Fibroblast of lung (primary cell): ENCODE results near the gene AS3MT. TPM values are rescaled to one million over a fixed set of nuclear protein-coding genes. Genes with fewer than 3 reads are reported as not detected.

Experiments used
- DNase-seq, 2 donors: peaks; one replicate each; pipeline versions ENCODE4 v3.0.0 to v3.0.0-alpha.2; 2010; ENCODE audit warnings: low read depth in 2 of 2
- H2AFZ ChIP-seq: 2 replicates; pipeline ENCODE4 v1.5.1; 2012; ENCODE audit warnings: low read length, control low read depth, inconsistent platforms
- H3K27ac ChIP-seq: 2 replicates; pipeline ENCODE4 v1.5.1; 2011; ENCODE audit warnings: low read length, control low read depth; ENCODE audit not compliant: insufficient read depth
- H3K27me3 ChIP-seq: 2 replicates; pipeline ENCODE4 v1.5.1; 2011; ENCODE audit warnings: mild to moderate bottlenecking, low read length; ENCODE audit not compliant: control insufficient read depth, insufficient read depth
- H3K36me3 ChIP-seq: 2 replicates; pipeline ENCODE4 v1.5.1; 2011; ENCODE audit warnings: low read length; ENCODE audit not compliant: control insufficient read depth, insufficient read depth
- H3K4me1 ChIP-seq: 2 replicates; pipeline ENCODE4 v1.5.1; 2011; ENCODE audit warnings: low read length; ENCODE audit not compliant: control insufficient read depth, insufficient read depth; ENCODE audit errors: extremely low read depth
- H3K4me2 ChIP-seq: 2 replicates; pipeline ENCODE4 v1.5.1; 2011; ENCODE audit warnings: low read length, control low read depth; ENCODE audit not compliant: insufficient read depth; ENCODE audit errors: extremely low read depth
- H3K4me3 ChIP-seq, 4 experiments: fragments of 200-600 bp in 1 of 4; sonication (generic) in 1 of 4; replicated peaks in 1 of 4; 2 replicates each; pipeline ENCODE4 v1.5.1; 2011 to 2016; ENCODE audit warnings: low read length in 4 of 4, low read depth in 3 of 4, mild to moderate bottlenecking in 3 of 4, control low read depth in 2 of 4, inconsistent platforms in 1 of 4, mixed read lengths in 1 of 4; ENCODE audit not compliant: insufficient read depth in 1 of 4; ENCODE audit errors: control extremely low read depth in 1 of 4
- H3K79me2 ChIP-seq: 2 replicates; pipeline ENCODE4 v1.5.1; 2012; ENCODE audit warnings: mild to moderate bottlenecking, low read length, inconsistent platforms; ENCODE audit not compliant: control insufficient read depth, insufficient read depth
- H3K9ac ChIP-seq: 2 replicates; pipeline ENCODE4 v1.5.1; 2011; ENCODE audit warnings: mild to moderate bottlenecking, low read length, control low read depth; ENCODE audit not compliant: insufficient read depth
- H3K9me3 ChIP-seq: 2 replicates; pipeline ENCODE4 v1.5.1; 2012; ENCODE audit warnings: low read depth, low read length; ENCODE audit not compliant: control insufficient read depth, insufficient read depth
- H4K20me1 ChIP-seq: 2 replicates; pipeline ENCODE4 v1.5.1; 2011; ENCODE audit warnings: low read length; ENCODE audit not compliant: control insufficient read depth, insufficient read depth; ENCODE audit errors: extremely low read depth
- CTCF ChIP-seq, 2 donors: IDR thresholded peaks in 1 of 2; conservative IDR thresholded peaks in 1 of 2; 1 replicate in 1 of 2; 2 replicates in 1 of 2; pipeline ENCODE4 v1.5.1; 2011 to 2012; ENCODE audit warnings: low read length in 2 of 2, control low read depth in 1 of 2, inconsistent platforms in 1 of 2, low read depth in 1 of 2, mild to moderate bottlenecking in 1 of 2
- EZH2 ChIP-seq: IDR thresholded peaks from 2 replicates; pipeline ENCODE4 v1.5.1; 2012; ENCODE audit warnings: low read length, control low read depth, mild to moderate bottlenecking; ENCODE audit errors: missing control alignments
- polyA plus RNA-seq, 2 donors: library from polyadenylated mRNA; depleted of rRNA in 1 of 2; stranded (reverse) in 1 of 2; unstranded in 1 of 2; fragments of >200 nt; gene quantifications; 2 replicates each; pipeline ENCODE4 v1.2.1, GENCODE V29; 2011 to 2012; ENCODE audit warnings: missing spikeins in 1 of 2
- total RNA-seq: library from RNA; depleted of rRNA; stranded (reverse); fragments of >200 nt; gene quantifications from 2 replicates; pipeline ENCODE4 v1.2.1, GENCODE V29; 2014

Gene AS3MT
- total and polyA plus RNA-seq, 2 donors (not counting 1 experiment from before 2014, with no cell fraction given) = 8.1 to 11.4 TPM

- H4K20me1 ChIP-seq = no peaks in the 10 kb centered on the region
- no peaks in the 10 kb centered on the region for H3K9me3 ChIP-seq
- H2AFZ ChIP-seq = no peak overlapping the region
- no peak overlapping the region for H3K27ac ChIP-seq
- no peaks in the 10 kb centered on the region for H3K36me3 ChIP-seq
- H3K4me3 ChIP-seq = no peak overlapping the region
- no peak overlapping the region for H3K4me2 ChIP-seq
- H3K4me1 ChIP-seq = no peaks in the 10 kb centered on the region
- H3K79me2 ChIP-seq = no peaks in the 10 kb centered on the region
- H3K27me3 ChIP-seq = no peaks in the 10 kb centered on the region
- no peak for DNase-seq
- TF ChIP-seq CTCF (conservative IDR thresholded peaks at IDR 0.05 in 1 of 2, IDR thresholded peaks at IDR 0.05 in 1 of 2; ENCODE audit: low read depth in 1 of 2, low read length in 2 of 2) (no peak), EZH2 (no peak)
- H3K9ac ChIP-seq = no peak overlapping the region
These were observed 76.7 kb downstream of the AS3MT start for GRCh38 chr10:102945962-102946361.

DNA sequence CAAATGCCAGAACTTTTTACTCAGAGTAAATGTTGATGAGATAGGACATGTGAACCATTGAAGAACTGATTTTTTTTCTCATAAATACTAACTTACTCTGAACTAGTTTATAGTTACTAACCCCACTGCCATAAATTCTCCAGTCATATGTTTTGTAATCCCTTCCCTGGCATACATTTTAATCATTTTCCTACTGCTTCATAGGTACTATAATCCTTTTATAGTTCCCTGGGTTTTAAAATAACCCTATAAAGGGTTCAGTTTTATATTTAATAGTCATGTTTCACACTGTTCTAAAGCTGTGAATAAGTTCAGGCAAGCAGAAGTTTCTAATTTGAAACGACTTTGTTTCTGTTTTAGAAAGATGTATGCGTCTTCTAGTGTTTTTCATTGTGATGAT is 77.7 kb downstream of the AS3MT start:
- H2AFZ ChIP-seq = no peak overlapping the region
- no peak for DNase-seq
- no peak overlapping the region for H3K4me2 ChIP-seq
- TF ChIP-seq CTCF (conservative IDR thresholded peaks at IDR 0.05 in 1 of 2, IDR thresholded peaks at IDR 0.05 in 1 of 2; ENCODE audit: low read depth in 1 of 2, low read length in 2 of 2) (no peak), EZH2 (no peak)
- no peaks in the 10 kb centered on the region for H4K20me1 ChIP-seq
- no peaks in the 10 kb centered on the region for H3K4me1 ChIP-seq
- no peak overlapping the region for H3K27ac ChIP-seq
- no peaks in the 10 kb centered on the region for H3K9me3 ChIP-seq
- no peaks in the 10 kb centered on the region for H3K36me3 ChIP-seq
- no peak overlapping the region for H3K4me3 ChIP-seq
- H3K9ac ChIP-seq = no peak overlapping the region
- no peaks in the 10 kb centered on the region for H3K27me3 ChIP-seq
- H3K79me2 ChIP-seq = no peaks in the 10 kb centered on the region

DNA sequence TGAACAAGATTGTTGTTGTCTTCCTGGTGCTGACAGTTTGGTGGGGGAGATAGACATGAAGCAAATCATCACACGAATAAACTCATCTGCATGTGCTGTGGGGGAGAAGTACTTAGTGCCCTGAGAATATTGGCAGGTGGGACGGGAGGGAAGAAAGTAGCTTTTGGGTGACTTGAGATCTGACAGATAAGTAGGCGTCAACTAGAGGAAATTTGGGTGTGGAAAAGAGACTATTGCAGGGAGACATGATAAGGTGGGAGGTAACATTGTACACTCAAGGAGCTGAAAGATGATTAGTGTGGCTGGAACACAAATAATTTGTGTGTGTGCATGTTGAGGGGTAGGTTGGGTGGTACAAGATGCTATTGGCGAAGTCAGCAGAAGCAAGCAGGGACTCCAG is 78.9 kb downstream of the AS3MT start:
- Histone ChIP-seq H4K20me1 (no peaks in the 10 kb centered on the region), H3K4me3 (no peak overlapping the region), H2AFZ (no peak overlapping the region), H3K4me1 (no peaks in the 10 kb centered on the region), H3K9ac (no peak overlapping the region), H3K9me3 (no peaks in the 10 kb centered on the region), H3K36me3 (no peaks in the 10 kb centered on the region), H3K4me2 (no peak overlapping the region), H3K27ac (no peak overlapping the region), H3K79me2 (no peaks in the 10 kb centered on the region), H3K27me3 (no peaks in the 10 kb centered on the region)
- no peak for DNase-seq
- TF ChIP-seq EZH2 = no peak
- no peak for TF ChIP-seq CTCF (conservative IDR thresholded peaks at IDR 0.05 in 1 of 2, IDR thresholded peaks at IDR 0.05 in 1 of 2; ENCODE audit: low read depth in 1 of 2, low read length in 2 of 2)
